Stimulated activated CD4-positive, alpha-beta T cell treated with anti-CD3 and anti-CD28 coated beads, TNF-alpha, amount 100 ng/mL, for 48 hours (primary cell): ENCODE data around the gene KCNN1.
"Not testable (repeated sequence)": the region's sequence is repeated elsewhere in the genome, so short reads cannot be mapped to it uniquely, and the experiment has no call there.

ENCODE experiments used
- DNase-seq, 3 donors: peaks; one replicate each; pipeline ENCODE4 v3.0.0-alpha.2; 2020; ENCODE audit warnings: low read depth in 3 of 3

KCNN1 gene

DNA sequence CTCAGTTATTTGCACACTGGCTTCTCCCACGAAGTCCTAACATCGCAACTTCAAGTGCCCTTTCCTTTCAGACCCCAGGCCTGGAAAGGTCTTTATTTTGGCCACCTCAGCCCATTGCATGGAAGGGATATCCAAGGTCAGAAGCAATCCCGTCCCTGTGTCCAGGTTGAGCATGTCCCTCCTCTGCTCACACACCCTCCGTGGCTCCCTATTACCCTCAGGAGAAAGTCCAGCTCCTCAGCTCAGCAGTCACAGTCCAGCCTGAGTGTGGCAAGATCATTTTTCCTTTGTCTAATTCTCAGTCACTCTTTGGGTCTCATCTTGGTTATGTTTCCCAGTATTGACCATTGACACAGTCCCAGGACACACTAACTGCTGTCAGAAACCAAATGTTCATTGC lies 60.2 kb downstream of the KCNN1 start:
- no peak for DNase-seq

DNA sequence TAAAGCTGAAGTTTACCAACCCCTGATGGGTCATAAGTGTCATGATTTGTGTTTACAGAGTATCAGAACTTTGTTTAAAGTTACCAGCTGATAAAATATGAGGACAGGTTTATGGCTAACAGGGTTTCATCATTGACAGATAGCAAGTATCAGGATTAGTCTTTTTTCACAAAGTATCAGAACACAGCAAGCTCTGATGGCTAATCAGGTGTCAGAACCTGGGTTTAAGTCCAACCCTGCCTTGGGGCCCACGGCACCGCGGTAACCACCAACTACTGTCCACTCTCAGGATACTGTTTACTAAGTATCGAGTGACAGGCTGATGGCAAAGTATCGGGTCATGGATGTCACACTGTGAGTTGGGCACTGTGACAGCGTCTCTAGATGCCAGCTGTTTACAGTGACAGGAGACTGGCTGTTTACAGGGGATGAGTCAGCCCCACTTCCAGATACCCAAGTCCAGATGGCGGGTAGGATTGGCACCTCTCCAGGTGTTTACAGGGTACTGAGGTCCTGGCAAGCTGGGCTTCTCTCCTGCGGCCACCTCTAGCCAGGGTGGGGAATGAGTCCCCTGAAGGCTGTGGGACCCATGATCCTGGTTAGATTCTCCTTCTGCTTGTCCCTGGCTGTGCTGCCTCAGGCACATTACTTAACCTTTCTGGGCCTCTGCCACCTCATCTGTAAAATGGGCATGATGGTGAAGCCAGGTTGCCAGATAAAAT lies 62.9 kb downstream of the KCNN1 start:
- DNase-seq: no peak

DNA sequence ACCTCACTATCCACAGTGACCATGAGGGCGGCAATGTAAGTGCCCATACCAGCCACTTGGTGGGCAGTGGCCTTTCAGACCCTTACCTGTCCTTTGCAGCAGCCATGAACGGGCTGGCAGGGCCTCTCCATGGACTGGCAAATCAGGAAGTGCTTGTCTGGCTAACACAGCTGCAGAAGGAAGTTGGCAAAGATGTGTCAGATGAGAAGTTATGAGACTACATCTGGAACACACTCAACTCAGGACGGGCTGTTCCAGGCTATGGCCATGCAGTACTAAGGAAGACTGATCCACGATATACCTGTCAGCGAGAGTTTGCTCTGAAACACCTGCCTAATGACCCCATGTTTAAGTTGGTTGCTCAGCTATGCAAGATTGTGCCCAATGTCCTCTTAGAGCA lies 64.5 kb downstream of the KCNN1 start:
- not testable (repeated sequence) for DNase-seq

DNA sequence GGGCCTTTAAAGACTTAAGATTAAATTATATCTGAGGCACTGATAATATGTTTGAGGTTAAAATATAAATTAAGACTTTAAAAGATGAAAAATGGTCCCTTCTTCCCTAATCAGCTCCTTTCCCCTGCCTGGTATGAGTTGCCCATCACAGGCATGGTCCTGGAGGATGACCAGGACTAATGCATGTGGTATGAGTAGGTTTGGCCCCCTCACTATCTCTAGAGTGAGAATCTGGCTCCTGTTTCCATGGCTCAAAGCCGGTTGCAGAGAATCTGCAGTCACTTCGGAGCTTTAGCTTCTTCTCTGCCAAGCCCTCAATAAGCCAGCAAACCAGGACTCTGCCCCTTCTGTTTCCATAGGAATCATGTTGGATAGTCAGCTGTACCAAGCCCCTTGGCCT lies 65.2 kb downstream of the KCNN1 start:
- not testable (repeated sequence) for DNase-seq

DNA sequence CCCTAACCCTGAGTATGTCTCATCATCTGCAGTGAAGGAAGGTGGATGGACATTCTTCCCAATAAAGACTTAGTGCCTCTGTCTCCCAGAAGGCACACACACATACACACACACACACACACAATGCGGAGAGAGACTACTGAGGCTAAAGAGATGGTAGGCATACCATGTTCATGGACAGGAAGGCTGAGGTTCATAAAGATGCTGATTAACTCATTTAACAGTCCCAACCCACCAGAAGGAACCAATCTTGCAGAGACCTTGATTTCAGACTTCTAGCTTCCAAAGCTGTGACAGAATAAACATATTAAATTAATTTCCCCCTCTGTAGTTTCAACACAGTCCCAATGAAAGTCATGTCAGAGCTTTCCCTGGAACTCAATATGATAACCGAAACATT lies 74.1 kb downstream of the KCNN1 start:
- no peak for DNase-seq

DNA sequence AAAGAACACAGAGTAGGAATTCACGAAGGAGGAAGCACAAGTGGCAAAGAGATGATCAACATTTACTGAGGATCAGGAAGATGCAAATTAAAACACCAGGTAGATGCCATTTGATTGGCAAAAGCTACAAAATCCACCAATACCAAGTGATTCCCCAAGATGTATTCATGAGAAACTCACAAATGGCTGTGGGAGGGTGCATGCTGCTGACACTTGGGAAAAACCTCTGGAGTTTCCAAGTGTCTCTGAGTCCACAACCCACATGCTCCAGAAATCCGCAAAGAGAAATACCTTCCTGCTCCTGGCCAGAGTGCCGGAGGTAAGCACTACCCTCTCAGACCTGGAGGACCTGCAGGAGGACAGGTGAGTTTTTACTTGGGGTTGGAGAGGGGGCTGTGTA lies 76.8 kb downstream of the KCNN1 start:
- no peak for DNase-seq

DNA sequence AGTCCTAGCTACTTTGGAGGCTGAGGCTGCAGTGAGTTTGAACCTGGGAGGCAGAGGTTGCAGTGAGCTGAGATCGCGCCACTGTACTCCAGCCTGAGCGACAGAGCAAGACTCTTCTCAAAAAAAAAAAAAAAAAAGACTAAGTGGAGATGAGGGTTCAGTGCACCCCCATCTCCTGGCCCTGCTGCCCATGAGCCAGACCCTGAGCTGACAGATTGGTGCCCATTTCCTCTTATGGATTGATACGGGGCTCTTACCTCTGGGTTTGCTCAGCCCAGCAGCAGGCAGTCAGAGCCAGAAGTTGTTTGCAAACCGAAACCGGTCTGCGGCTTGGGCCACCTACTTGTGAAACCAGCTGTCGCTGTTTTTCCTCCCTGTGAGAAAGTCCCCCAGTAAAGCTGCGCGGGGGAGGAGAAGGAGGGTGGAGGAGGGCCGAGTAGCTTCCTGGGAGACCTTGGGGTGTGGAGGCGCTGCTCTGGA lies 78.0 kb downstream of the KCNN1 start:
- peak; percentile 80 to 88 (median 85) for DNase-seq

DNA sequence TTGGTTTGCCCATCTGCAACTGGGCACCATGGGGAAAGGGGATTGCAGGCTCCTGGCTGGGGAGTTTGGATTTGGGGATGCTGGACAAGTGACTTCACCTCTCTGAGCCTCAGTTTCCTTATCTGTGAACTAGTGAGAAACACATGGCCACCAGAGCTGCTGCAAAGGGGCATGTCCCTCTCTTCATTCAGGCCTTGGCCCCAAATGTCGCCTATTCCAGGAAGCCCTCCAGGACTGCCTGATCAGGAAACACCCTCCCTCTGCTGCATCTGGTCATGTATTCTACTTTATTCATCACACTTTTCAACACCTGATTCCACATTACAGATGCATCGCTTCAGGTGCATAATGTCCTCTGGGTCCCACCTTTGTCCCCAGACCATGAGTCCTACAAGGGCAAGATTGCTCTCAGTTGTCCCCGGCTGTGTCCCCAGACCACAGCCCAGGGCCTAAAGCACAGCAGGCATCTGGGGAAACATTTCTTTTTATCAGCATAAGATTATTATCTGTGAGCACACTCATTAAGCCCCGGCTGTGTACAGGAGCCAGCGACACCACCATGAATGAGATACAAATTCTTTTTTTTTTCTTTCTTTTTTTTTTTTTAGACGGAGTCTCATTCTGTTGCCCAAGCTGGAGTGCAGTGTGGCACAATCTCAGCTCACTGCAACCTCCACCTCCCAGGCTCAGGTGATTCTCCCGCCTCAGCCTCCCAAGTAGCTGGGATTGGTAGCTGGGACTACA lies 78.6 kb downstream of the KCNN1 start:
- DNase-seq: no peak

DNA sequence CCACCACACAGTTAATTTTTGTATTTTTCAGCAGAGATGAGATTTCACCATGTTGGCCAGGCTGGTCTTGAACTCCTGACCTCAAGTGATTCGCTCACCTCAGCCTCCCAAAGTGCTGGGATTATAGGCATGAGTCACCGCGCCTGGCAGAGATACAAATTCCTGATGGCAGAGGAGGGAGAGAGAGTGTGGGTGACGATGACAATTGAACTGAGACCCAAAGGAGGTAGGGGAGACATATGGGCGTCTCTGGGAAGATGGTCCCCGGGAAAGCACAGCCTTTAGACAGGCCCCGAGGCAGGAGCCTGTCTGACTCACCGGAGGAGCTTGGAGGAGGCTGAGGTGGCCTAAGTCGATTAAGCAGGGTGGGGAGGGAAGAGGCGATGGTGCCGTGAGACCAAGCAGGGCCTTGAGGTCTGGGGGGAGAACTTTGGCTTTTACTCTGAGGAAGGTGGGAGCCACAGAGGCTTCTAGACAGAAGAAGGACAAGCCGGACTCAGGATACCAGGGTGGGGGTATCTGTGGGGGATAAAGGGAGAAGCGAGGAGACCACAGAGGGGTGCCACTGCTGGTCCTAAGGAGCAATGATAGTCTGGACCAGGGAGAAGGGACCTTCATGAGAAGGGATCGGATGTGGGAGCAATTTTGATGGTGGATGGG lies 79.3 kb downstream of the KCNN1 start:
- no peak for DNase-seq

DNA sequence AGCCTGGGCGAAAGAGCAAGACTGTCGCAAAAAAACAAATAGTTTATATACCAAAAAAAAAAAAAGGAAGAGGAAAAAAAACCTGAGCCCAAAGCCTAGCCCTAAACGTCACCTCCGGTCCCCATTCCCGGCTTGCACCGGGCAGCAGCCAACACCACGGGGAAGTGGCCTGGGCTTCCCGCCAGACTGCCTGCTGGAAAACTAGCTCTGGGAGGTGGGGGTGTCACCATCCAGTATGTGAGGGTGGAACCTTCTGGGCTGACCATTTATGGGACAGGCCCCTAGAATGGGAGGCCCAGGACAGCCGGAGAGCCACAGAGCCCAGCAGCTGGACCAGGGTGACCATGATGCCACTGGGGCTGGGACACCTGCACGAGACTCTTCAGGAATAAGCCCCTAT lies 82.5 kb downstream of the KCNN1 start:
- no peak for DNase-seq
